Panc1 (cell line): ENCODE measurements around the gene TAF7.

Experiments
- POLR2AphosphoS5 ChIP-seq: IDR thresholded peaks from 2 replicates; pipeline ENCODE4 v1.6.1; 2012; ENCODE audit warnings: mild to moderate bottlenecking, low read depth, low read length, moderate library complexity
- SIN3A ChIP-seq: IDR thresholded peaks from 2 replicates; pipeline ENCODE4 v1.6.1; 2012; ENCODE audit warnings: low read depth, mild to moderate bottlenecking, low read length, moderate library complexity, borderline replicate concordance; ENCODE audit not compliant: insufficient read depth
- TCF7L2 ChIP-seq: IDR thresholded peaks from 2 replicates; pipeline ENCODE4 v1.6.1; 2011; ENCODE audit warnings: mild to moderate bottlenecking, low read depth, low read length, inconsistent platforms
- TF ChIP-seq, protein P1 (sequence below): fragments of 450-650 bp; IDR thresholded peaks from 2 replicates; pipeline ENCODE4 v1.5.1; 2017; ENCODE audit warnings: mild to moderate bottlenecking
- TF ChIP-seq, protein P2 (sequence below), 2 experiments: IDR thresholded peaks; 2 replicates each; pipeline ENCODE4 v1.6.1; 2011 to 2012; ENCODE audit warnings: low read depth in 2 of 2, control low read depth in 1 of 2, low read length in 1 of 2, mild to moderate bottlenecking in 1 of 2, moderate library complexity in 1 of 2; ENCODE audit not compliant: insufficient read depth in 1 of 2

DNA sequence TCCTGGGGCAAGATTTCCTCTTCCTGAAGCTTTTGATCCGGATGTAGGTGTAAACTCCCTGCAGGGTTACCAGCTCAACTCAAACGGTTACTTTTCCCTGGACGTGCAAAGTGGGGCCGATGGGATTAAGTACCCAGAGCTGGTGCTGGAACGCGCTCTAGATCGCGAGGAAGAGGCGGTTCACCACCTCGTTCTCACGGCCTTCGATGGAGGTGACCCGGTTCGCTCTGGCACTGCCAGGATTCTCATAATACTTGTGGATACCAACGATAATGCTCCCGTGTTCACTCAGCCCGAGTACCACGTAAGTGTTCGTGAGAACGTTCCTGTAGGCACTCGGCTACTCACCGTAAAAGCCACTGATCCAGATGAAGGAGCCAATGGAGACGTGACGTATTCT is 35.1 kb upstream of the TAF7 start:
- TF ChIP-seq, protein P1, sequence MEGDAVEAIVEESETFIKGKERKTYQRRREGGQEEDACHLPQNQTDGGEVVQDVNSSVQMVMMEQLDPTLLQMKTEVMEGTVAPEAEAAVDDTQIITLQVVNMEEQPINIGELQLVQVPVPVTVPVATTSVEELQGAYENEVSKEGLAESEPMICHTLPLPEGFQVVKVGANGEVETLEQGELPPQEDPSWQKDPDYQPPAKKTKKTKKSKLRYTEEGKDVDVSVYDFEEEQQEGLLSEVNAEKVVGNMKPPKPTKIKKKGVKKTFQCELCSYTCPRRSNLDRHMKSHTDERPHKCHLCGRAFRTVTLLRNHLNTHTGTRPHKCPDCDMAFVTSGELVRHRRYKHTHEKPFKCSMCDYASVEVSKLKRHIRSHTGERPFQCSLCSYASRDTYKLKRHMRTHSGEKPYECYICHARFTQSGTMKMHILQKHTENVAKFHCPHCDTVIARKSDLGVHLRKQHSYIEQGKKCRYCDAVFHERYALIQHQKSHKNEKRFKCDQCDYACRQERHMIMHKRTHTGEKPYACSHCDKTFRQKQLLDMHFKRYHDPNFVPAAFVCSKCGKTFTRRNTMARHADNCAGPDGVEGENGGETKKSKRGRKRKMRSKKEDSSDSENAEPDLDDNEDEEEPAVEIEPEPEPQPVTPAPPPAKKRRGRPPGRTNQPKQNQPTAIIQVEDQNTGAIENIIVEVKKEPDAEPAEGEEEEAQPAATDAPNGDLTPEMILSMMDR = no peak
- no peak for TF ChIP-seq SIN3A
- TF ChIP-seq, protein P2, sequence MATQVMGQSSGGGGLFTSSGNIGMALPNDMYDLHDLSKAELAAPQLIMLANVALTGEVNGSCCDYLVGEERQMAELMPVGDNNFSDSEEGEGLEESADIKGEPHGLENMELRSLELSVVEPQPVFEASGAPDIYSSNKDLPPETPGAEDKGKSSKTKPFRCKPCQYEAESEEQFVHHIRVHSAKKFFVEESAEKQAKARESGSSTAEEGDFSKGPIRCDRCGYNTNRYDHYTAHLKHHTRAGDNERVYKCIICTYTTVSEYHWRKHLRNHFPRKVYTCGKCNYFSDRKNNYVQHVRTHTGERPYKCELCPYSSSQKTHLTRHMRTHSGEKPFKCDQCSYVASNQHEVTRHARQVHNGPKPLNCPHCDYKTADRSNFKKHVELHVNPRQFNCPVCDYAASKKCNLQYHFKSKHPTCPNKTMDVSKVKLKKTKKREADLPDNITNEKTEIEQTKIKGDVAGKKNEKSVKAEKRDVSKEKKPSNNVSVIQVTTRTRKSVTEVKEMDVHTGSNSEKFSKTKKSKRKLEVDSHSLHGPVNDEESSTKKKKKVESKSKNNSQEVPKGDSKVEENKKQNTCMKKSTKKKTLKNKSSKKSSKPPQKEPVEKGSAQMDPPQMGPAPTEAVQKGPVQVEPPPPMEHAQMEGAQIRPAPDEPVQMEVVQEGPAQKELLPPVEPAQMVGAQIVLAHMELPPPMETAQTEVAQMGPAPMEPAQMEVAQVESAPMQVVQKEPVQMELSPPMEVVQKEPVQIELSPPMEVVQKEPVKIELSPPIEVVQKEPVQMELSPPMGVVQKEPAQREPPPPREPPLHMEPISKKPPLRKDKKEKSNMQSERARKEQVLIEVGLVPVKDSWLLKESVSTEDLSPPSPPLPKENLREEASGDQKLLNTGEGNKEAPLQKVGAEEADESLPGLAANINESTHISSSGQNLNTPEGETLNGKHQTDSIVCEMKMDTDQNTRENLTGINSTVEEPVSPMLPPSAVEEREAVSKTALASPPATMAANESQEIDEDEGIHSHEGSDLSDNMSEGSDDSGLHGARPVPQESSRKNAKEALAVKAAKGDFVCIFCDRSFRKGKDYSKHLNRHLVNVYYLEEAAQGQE (IDR thresholded peaks at IDR 0.05; ENCODE audit: insufficient read depth in 1 of 2, low read depth in 2 of 2, low read length in 1 of 2) = no peak
- TF ChIP-seq POLR2AphosphoS5 = no peak
- no peak for TF ChIP-seq TCF7L2
